Measurements from ENCODE around the gene MT3. TPM values are rescaled to one million over a fixed set of nuclear protein-coding genes. Genes with fewer than 3 reads are reported as not detected.

The MT3 gene
- total and polyA plus RNA-seq, 9 of the 15 experiments (the other 6 are each of a cell fraction or from before 2014, with no cell fraction given) = not detected

- 0 out of 3 replicates have a peak overlapping the region, but pooled peaks have one; percentile 37 for H3K27ac ChIP-seq (ENCODE audit: extremely low read depth, low read depth, low read length)
- H3K9me1 ChIP-seq (ENCODE audit: control insufficient read depth, insufficient read depth, low read length) = no peaks in the 10 kb centered on the region
- H3K9ac ChIP-seq (ENCODE audit: insufficient read depth in 1 of 2, low read depth in 2 of 2, low read length in 2 of 2) = peak overlapping the region; percentile 32 to 62
- no peaks in the 10 kb centered on the region for H4K20me1 ChIP-seq (replicated peaks; ENCODE audit: control insufficient read depth, insufficient read depth, low read length)
- BruUV-seq (replicated peaks) = no TSS peak
- POLR2A ChIA-PET = interaction anchor here (0.6 to 0.8 kb wide), 2 partner anchors 14 to 228 kb away, joined by 3 read pairs; no protein-coding TSS in a partner anchor
- 39% methylated on average over 10 of the region's 10 CpGs for WGBS (ENCODE audit: insufficient coverage, low coverage, missing lambda C conversion rate)
- FAIRE-seq (peak; percentile 19), ATAC-seq (no peak), DNase-seq (ENCODE audit: extremely low read depth in 1 of 4, low spot score in 3 of 4) (no peak)
- in situ Hi-C loops (cut with MboI) = no loop called here
- H3K4me2 ChIP-seq (ENCODE audit: insufficient read depth, low read length) = peak overlapping the region; percentile 78
- peaks cover 27 to 29% of the 10 kb centered on the region in 2 experiments for H3K4me1 ChIP-seq (replicated peaks in 1 of 2; ENCODE audit: control insufficient read depth in 2 of 2, insufficient read depth in 2 of 2, low read length in 2 of 2)
- H2AFZ ChIP-seq (ENCODE audit: low read depth, low read length) = peak overlapping the region; percentile 97
- no peaks in the 10 kb centered on the region for H3K79me2 ChIP-seq (ENCODE audit: control insufficient read depth, insufficient read depth, low read length)
- peaks cover 0 to 5% of the 10 kb centered on the region in 2 experiments; a peak in 2 of 5 replicates for H3K27me3 ChIP-seq (ENCODE audit: control insufficient read depth in 2 of 2, insufficient read depth in 2 of 2, low read length in 2 of 2)
- no peaks in the 10 kb centered on the region for H3K9me3 ChIP-seq (replicated peaks; ENCODE audit: control insufficient read depth, insufficient read depth, low read depth, low read length)
- no peaks in the 10 kb centered on the region for H3K36me3 ChIP-seq (ENCODE audit: control insufficient read depth, insufficient read depth, low read length)
- 0 out of 2 replicates have a peak, but pooled peaks have one; percentile 32 for TF ChIP-seq ZNF589 (CRISPR knock-in tag; IDR thresholded peaks at IDR 0.05; ENCODE audit: low read depth)
- no peak for TF ChIP-seq SRSF1 (IDR thresholded peaks at IDR 0.05; ENCODE audit: low read depth, low read length)
- TF ChIP-seq CREB3 (tag; conservative IDR thresholded peaks at IDR 0.05; ENCODE audit: low read depth) = 0 out of 2 replicates have a peak, but pooled peaks have one; percentile 21
- peak; percentile 69; the same call in 1 of the 2 replicates for TF ChIP-seq SMARCA5 (IDR thresholded peaks at IDR 0.05)
- TF ChIP-seq ZNF277 (CRISPR knock-in tag; IDR thresholded peaks at IDR 0.05; ENCODE audit: borderline replicate concordance) = no peak
- 0 out of 2 replicates have a peak, but pooled peaks have one; percentile 14 for TF ChIP-seq FOSL1 (tag; conservative IDR thresholded peaks at IDR 0.05)
- TF ChIP-seq RHOXF2B (CRISPR knock-in tag; conservative IDR thresholded peaks at IDR 0.05) = no peak
- TF ChIP-seq EGR1 (conservative IDR thresholded peaks at IDR 0.05) = peak; percentile 42
- intact Hi-C loops (cut with micrococcal nuclease) = no loop called here
- H3K4me3 ChIP-seq = no peak overlapping the region
- CTCF ChIA-PET (ENCODE audit: low intra/inter-chr PET ratio) = no interaction called here
Measured at GRCh38 chr16:56610017-56610608, 20.8 kb downstream of the MT3 start.
